GM12878 (cell line): ENCODE results near the gene FADS3. TPM values are rescaled to one million over a fixed set of nuclear protein-coding genes. Genes with fewer than 3 reads are reported as not detected.

Experiments used
- ATAC-seq: fragments of 200-7000 bp; cut with Tn5 transposase; 3 replicates; pipeline ENCODE4 v1.9.1; 2020; ENCODE audit warnings: mild to moderate bottlenecking, moderate library complexity
- BruUV-seq: library from RNA; stranded (reverse); fragments of 400-500 nt; replicated peaks from 2 replicates; lab custom pipeline; 2021; lab: Mats Ljungman, UMichigan
- CTCF ChIA-PET: fragments of 300-600 bp; sonication (Branson Sonifier 250); formaldehyde crosslinking; extraction: SDS; loops from one replicate; lab custom pipeline; 2021; ENCODE audit warnings: inconsistent platforms; lab: Yijun Ruan, JAX
- POLR2A ChIA-PET: fragments of 350-600 bp; formaldehyde crosslinking; extraction: SDS; loops from one replicate; lab custom pipeline; 2021; ENCODE audit warnings: inconsistent platforms; lab: Charles Lee
- RAD21 ChIA-PET: fragments of 300-600 bp; sonication (Branson Sonifier 250); formaldehyde crosslinking; loops from one replicate; lab custom pipeline; 2023; ENCODE audit warnings: antibody characterized with exemption; ENCODE audit not compliant: unreplicated experiment; lab: Charles Lee
- SMC1A ChIA-PET: fragments of 300-600 bp; sonication (Branson Sonifier 250); formaldehyde crosslinking; loops from one replicate; lab custom pipeline; 2023; ENCODE audit not compliant: unreplicated experiment, uncharacterized antibody; lab: Charles Lee
- DNase-seq: peaks from one replicate; pipeline ENCODE4 v3.0.0-alpha.2; 2011; ENCODE audit warnings: low read depth, low spot score
- FAIRE-seq: peaks from 3 replicates; lab custom pipeline; 2011; peaks lifted over from hg19 to GRCh38; lab: Jason Lieb, UNC
- H2AFZ ChIP-seq: 2 replicates; pipeline ENCODE4 v1.6.0; 2011; ENCODE audit warnings: low read depth, low read length, control low read depth; ENCODE audit not compliant: control insufficient read depth
- H3K27ac ChIP-seq: 2 replicates; pipeline ENCODE4 v1.5.1; 2011; ENCODE audit warnings: control low read depth; ENCODE audit not compliant: control insufficient read depth, insufficient read depth
- H3K27me3 ChIP-seq, 2 experiments: replicated peaks in 1 of 2; 2 replicates each; pipeline versions ENCODE4 v1.6.0 to v1.6.1; 2011; ENCODE audit warnings: low read length in 1 of 2; ENCODE audit not compliant: control insufficient read depth in 2 of 2, insufficient read depth in 2 of 2
- H3K36me3 ChIP-seq, 2 experiments: 2 replicates each; pipeline ENCODE4 v1.5.1; 2011; ENCODE audit warnings: low read length in 1 of 2; ENCODE audit not compliant: control insufficient read depth in 2 of 2, insufficient read depth in 2 of 2
- H3K4me1 ChIP-seq: 2 replicates; pipeline ENCODE4 v1.6.1; 2011; ENCODE audit warnings: mild to moderate bottlenecking, low read length, moderate library complexity, mixed read lengths; ENCODE audit not compliant: control insufficient read depth, insufficient read depth
- H3K4me2 ChIP-seq: 2 replicates; pipeline ENCODE4 v1.6.0; 2011; ENCODE audit warnings: control low read depth; ENCODE audit not compliant: control insufficient read depth, insufficient read depth
- H3K4me3 ChIP-seq: fragments of 200-600 bp; sonication (generic); 2 replicates; pipeline ENCODE4 v1.5.1; 2016
- H3K79me2 ChIP-seq: 2 replicates; pipeline ENCODE4 v1.6.0; 2011; ENCODE audit warnings: low read length; ENCODE audit not compliant: control insufficient read depth, insufficient read depth
- H3K9ac ChIP-seq: 2 replicates; pipeline ENCODE4 v1.8.0; 2011; ENCODE audit warnings: low read length, control low read depth, mixed read lengths; ENCODE audit not compliant: control insufficient read depth, insufficient read depth
- H3K9me3 ChIP-seq: replicated peaks from 3 replicates; pipeline ENCODE4 v1.5.1; 2011; ENCODE audit warnings: mild to moderate bottlenecking, low read length; ENCODE audit not compliant: control insufficient read depth, insufficient read depth
- H4K20me1 ChIP-seq: 2 replicates; pipeline ENCODE4 v1.6.0; 2011; ENCODE audit not compliant: control insufficient read depth, insufficient read depth
- BACH1 ChIP-seq: fragments of 450-650 bp; IDR thresholded peaks from 2 replicates; pipeline ENCODE4 v1.6.1; 2017; ENCODE audit warnings: mild to moderate bottlenecking, borderline replicate concordance
- BCL3 ChIP-seq: IDR thresholded peaks from 2 replicates; pipeline ENCODE4 v1.6.1; 2011; ENCODE audit warnings: borderline replicate concordance, low read depth, mild to moderate bottlenecking, moderate library complexity, low read length; ENCODE audit not compliant: insufficient read depth, poor library complexity, severe bottlenecking
- CHD4 ChIP-seq: fragments of 200-600 bp; sonication (generic); IDR thresholded peaks from 2 replicates; pipeline ENCODE4 v1.6.1; 2016; ENCODE audit warnings: mild to moderate bottlenecking
- CREB1 ChIP-seq: IDR thresholded peaks from 2 replicates; pipeline ENCODE4 v1.6.1; 2012; ENCODE audit warnings: low read depth, mild to moderate bottlenecking, inconsistent platforms
- KLF5 ChIP-seq: fragments of 450-650 bp; IDR thresholded peaks from 2 replicates; pipeline ENCODE4 v1.6.1; 2014; ENCODE audit warnings: mild to moderate bottlenecking; ENCODE audit not compliant: partially characterized antibody
- NKRF ChIP-seq: fragments of 450-650 bp; conservative IDR thresholded peaks from 2 replicates; pipeline ENCODE4 v1.6.1; 2017; ENCODE audit warnings: mild to moderate bottlenecking, moderate library complexity
- PBX3 ChIP-seq: IDR thresholded peaks from 2 replicates; pipeline ENCODE4 v1.6.1; 2011; ENCODE audit warnings: mild to moderate bottlenecking, low read depth, low read length, moderate library complexity; ENCODE audit not compliant: insufficient replicate concordance
- RCOR1 ChIP-seq: conservative IDR thresholded peaks from 2 replicates; pipeline ENCODE4 v1.6.1; 2012; ENCODE audit warnings: low read depth, low read length, improper control_type of control experiment
- RELB ChIP-seq: fragments of 450-650 bp; IDR thresholded peaks from 2 replicates; pipeline ENCODE4 v1.6.1; 2017; ENCODE audit warnings: low read depth, mild to moderate bottlenecking, moderate library complexity
- RFX5 ChIP-seq: IDR thresholded peaks from 2 replicates; pipeline ENCODE4 v1.6.1; 2011; ENCODE audit warnings: low read depth, low read length, improper control_type of control experiment
- SPI1 ChIP-seq: IDR thresholded peaks from 2 replicates; pipeline ENCODE4 v1.6.1; 2011; ENCODE audit warnings: low read depth, mild to moderate bottlenecking, low read length, moderate library complexity, borderline replicate concordance; ENCODE audit not compliant: insufficient read depth
- SREBF1 ChIP-seq: IDR thresholded peaks from 2 replicates; pipeline ENCODE4 v1.6.1; 2012; ENCODE audit warnings: mild to moderate bottlenecking, low read length
- SREBF2 ChIP-seq: IDR thresholded peaks from 2 replicates; pipeline ENCODE4 v1.6.1; 2012; ENCODE audit warnings: mild to moderate bottlenecking, low read length
- SUZ12 ChIP-seq: fragments of 200-600 bp; sonication (generic); IDR thresholded peaks from one replicate; pipeline ENCODE4 v1.6.1; 2018; ENCODE audit warnings: antibody characterized with exemption, mild to moderate bottlenecking; ENCODE audit not compliant: unreplicated experiment
- TARDBP ChIP-seq: IDR thresholded peaks from 2 replicates; pipeline ENCODE4 v1.6.1; 2016; ENCODE audit warnings: borderline replicate concordance
- TBL1XR1 ChIP-seq: IDR thresholded peaks from 2 replicates; pipeline ENCODE4 v1.6.1; 2012; ENCODE audit warnings: low read depth, low read length, improper control_type of control experiment
- ZBTB33 ChIP-seq: fragments of 450-650 bp; IDR thresholded peaks from 2 replicates; pipeline ENCODE4 v1.6.1; 2017; ENCODE audit warnings: mild to moderate bottlenecking
- ZNF622 ChIP-seq: fragments of 450-650 bp; IDR thresholded peaks from 2 replicates; pipeline ENCODE4 v1.6.1; 2017; ENCODE audit warnings: mild to moderate bottlenecking, inconsistent platforms
- WGBS: methylation state at CpG from one replicate; pipeline ENCODE4 v1.1.6; 2016; ENCODE audit warnings: low lambda C conversion rate; ENCODE audit not compliant: insufficient replicate concordance, insufficient coverage; ENCODE audit errors: missing lambda C conversion rate; 5-methylcytosine and 5-hydroxymethylcytosine counted together
- in situ Hi-C: fragments of 300-500 bp; cut with MboI; formaldehyde crosslinking; loops from 9 replicates; pipeline ENCODE4 v1.14.3; 2018; ENCODE audit warnings: mixed read lengths
- intact Hi-C: fragments of 100-400 bp; cut with micrococcal nuclease; formaldehyde crosslinking; loops from one replicate; pipeline ENCODE4 v1.14.2; 2022; ENCODE audit not compliant: unreplicated experiment
- polyA plus RNA-seq, 11 experiments: library from polyadenylated mRNA; depleted of rRNA in 4 of 11; unstranded in 6 of 11; stranded (reverse) in 5 of 11; fragments of >200 nt; fragmentation: Nextera tagmentation in 4 of 11; fragmentation: Illumina TruSeq in 1 of 11; extraction: Ambion mirVana in 4 of 11; extraction: Trizol in 1 of 11; gene quantifications; 1 replicate in 1 of 11; 2 replicates in 10 of 11; pipeline versions ENCODE4 v1.2.1 to v1.2.3, GENCODE V29; 2011 to 2016; ENCODE audit warnings: inconsistent platforms in 2 of 11, missing spikeins in 2 of 11, low read depth in 1 of 11
- total RNA-seq, 4 experiments: library from RNA; depleted of rRNA in 3 of 4; stranded (reverse); fragments of >200 nt in 3 of 4; fragmentation: Illumina TruSeq in 1 of 4; extraction: Trizol in 1 of 4; gene quantifications; 2 replicates each; pipeline versions ENCODE4 v1.2.1 to v1.2.3, GENCODE V29; 2013 to 2021

FADS3 gene
- total and polyA plus RNA-seq, 10 of the 15 experiments (the other 5 are each of a cell fraction or from before 2014, with no cell fraction given) = 0.23 to 8.1 (median 4.2) TPM

- SMC1A ChIA-PET = no interaction called here
- H3K27ac ChIP-seq = no peak overlapping the region
- no peaks in the 10 kb centered on the region for H3K9me3 ChIP-seq
- 23% methylated on average over 6 of the region's 6 CpGs for WGBS
- in situ Hi-C loops = no loop called here
- H3K4me1 ChIP-seq = no peaks in the 10 kb centered on the region
- BruUV-seq = no TSS peak
- H3K9ac ChIP-seq = no peak overlapping the region
- no peak overlapping the region for H2AFZ ChIP-seq
- intact Hi-C loops = no loop called here
- RAD21 ChIA-PET = no interaction called here
- CTCF ChIA-PET = interaction anchor here (1.5 to 2.0 kb wide), 2 partner anchors 158 to 175 kb away, joined by 3 to 6 read pairs; no protein-coding TSS in a partner anchor
- H4K20me1 ChIP-seq = no peaks in the 10 kb centered on the region; the same call in 1 of the 2 replicates
- H3K79me2 ChIP-seq = no peaks in the 10 kb centered on the region
- no peaks in the 10 kb centered on the region for H3K36me3 ChIP-seq
- ATAC-seq = no peak
- no peak overlapping the region for H3K4me2 ChIP-seq
- no peak for DNase-seq
- FAIRE-seq = no peak
- H3K27me3 ChIP-seq = peaks cover 2% of the 10 kb centered on the region in 2 experiments; a peak in 3 of 4 replicates
- no peak overlapping the region for H3K4me3 ChIP-seq
- POLR2A ChIA-PET = no interaction called here
- TF ChIP-seq TBL1XR1 = no peak
- TF ChIP-seq ZNF622 = no peak
- no peak for TF ChIP-seq RFX5
- TF ChIP-seq SPI1 = no peak
- no peak for TF ChIP-seq BACH1
- TF ChIP-seq CHD4 = no peak
- no peak for TF ChIP-seq KLF5
- no peak for TF ChIP-seq NKRF
- no peak for TF ChIP-seq RELB
- TF ChIP-seq CREB1 = no peak
- no peak for TF ChIP-seq ZBTB33
- no peak for TF ChIP-seq SUZ12
- no peak for TF ChIP-seq PBX3
- no peak for TF ChIP-seq TARDBP
- TF ChIP-seq SREBF2 = no peak
- no peak for TF ChIP-seq SREBF1
- TF ChIP-seq RCOR1 = no peak
- no peak for TF ChIP-seq BCL3
Observed at GRCh38 chr11:61924064-61924455, 32.7 kb upstream of the FADS3 start.
